Activated CD4-positive, alpha-beta memory T cell treated with anti-CD3 and anti-CD28 coated beads, Interleukin-2, amount 10 ng/mL, durations not matched to agents 7 days and 5 days (primary cell): ENCODE measurements around the gene CDH8. TPM values are rescaled to one million over a fixed set of nuclear protein-coding genes. Genes with fewer than 3 reads are reported as not detected.

Experiments
- CTCF ChIA-PET: fragments of 350-600 bp; sonication (Branson Sonifier 250); formaldehyde crosslinking; loops from one replicate; lab custom pipeline; 2021; ENCODE audit warnings: antibody characterized with exemption, inconsistent platforms; lab: Charles Lee
- POLR2A ChIA-PET: fragments of 350-600 bp; sonication (Branson Sonifier 250); formaldehyde crosslinking; loops from one replicate; lab custom pipeline; 2021; ENCODE audit warnings: antibody characterized with exemption; lab: Charles Lee
- DNase-seq: peaks from one replicate; pipeline ENCODE4 v3.0.0-alpha.2; 2020
- H3K27ac Mint-ChIP-seq: one replicate; pipeline ENCODE4 v1.8.0; 2021; ENCODE audit warnings: mild to moderate bottlenecking, mixed read lengths
- H3K27me3 Mint-ChIP-seq: one replicate; pipeline ENCODE4 v1.8.0; 2021; ENCODE audit warnings: mixed read lengths
- H3K36me3 Mint-ChIP-seq: one replicate; pipeline ENCODE4 v1.8.0; 2021; ENCODE audit warnings: low read depth, mixed read lengths
- H3K4me1 Mint-ChIP-seq: one replicate; pipeline ENCODE4 v1.8.0; 2021; ENCODE audit warnings: mixed read lengths
- H3K4me3 Mint-ChIP-seq: one replicate; pipeline ENCODE4 v1.8.0; 2021; ENCODE audit warnings: mild to moderate bottlenecking, mixed read lengths
- H3K9me3 Mint-ChIP-seq: one replicate; pipeline ENCODE4 v1.8.0; 2021; ENCODE audit warnings: mixed read lengths
- total RNA-seq, 2 experiments: library from RNA; stranded (reverse); gene quantifications; one replicate each; pipeline ENCODE4 v1.2.3, GENCODE V29; 2021

Gene CDH8
- total RNA-seq, 2 experiments from 2014 or later, result not detected

DNA sequence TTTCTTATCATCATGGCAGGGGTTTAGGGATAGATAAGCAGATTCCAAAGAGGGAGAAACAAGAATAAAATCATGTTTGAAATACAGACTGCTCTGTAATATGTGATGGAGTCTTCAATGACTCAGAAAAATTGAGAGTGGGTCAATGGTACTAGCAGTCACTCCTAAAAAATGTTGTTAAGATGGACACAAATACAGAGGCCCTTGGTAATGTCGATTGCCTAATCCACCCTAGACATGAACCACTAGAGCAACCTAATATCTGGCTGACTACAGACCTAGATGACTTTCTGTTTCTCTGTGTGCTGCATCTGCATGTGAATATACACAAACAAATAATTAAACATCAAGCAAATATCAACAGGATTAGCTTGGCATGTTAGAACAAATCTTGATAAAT is 135.8 kb downstream of the CDH8 start:
- Mint-ChIP-seq H3K27ac (no peak overlapping the region), H3K9me3 (peaks cover 18% of the 10 kb centered on the region), H3K4me3 (no peak overlapping the region), H3K4me1 (no peaks in the 10 kb centered on the region), H3K27me3 (no peaks in the 10 kb centered on the region), H3K36me3 (no peaks in the 10 kb centered on the region)
- no peak for DNase-seq
- POLR2A ChIA-PET, result no interaction called here
- CTCF ChIA-PET, result no interaction called here

GRCh38 chr16:61897657-61898056 is 138.6 kb downstream of the CDH8 start:
- Mint-ChIP-seq H3K9me3 (peaks cover 19% of the 10 kb centered on the region), H3K4me1 (no peaks in the 10 kb centered on the region), H3K27me3 (no peaks in the 10 kb centered on the region), H3K4me3 (no peak overlapping the region), H3K27ac (no peak overlapping the region), H3K36me3 (no peaks in the 10 kb centered on the region)
- ChIA-PET CTCF (no interaction called here), POLR2A (no interaction called here)
- DNase-seq, result no peak

GRCh38 chr16:61892531-61892930 is 143.7 kb downstream of the CDH8 start:
- Mint-ChIP-seq H3K4me3 (no peak overlapping the region), H3K27ac (no peak overlapping the region), H3K36me3 (no peaks in the 10 kb centered on the region), H3K4me1 (no peaks in the 10 kb centered on the region), H3K9me3 (peaks cover 15% of the 10 kb centered on the region), H3K27me3 (no peaks in the 10 kb centered on the region)
- POLR2A ChIA-PET, result no interaction called here
- CTCF ChIA-PET, result no interaction called here
- DNase-seq, result no peak

- DNase-seq, result no peak
- Mint-ChIP-seq H3K9me3 (peaks cover 17% of the 10 kb centered on the region), H3K4me3 (no peak overlapping the region), H3K27me3 (no peaks in the 10 kb centered on the region), H3K4me1 (no peaks in the 10 kb centered on the region), H3K27ac (no peak overlapping the region), H3K36me3 (no peaks in the 10 kb centered on the region)
- CTCF ChIA-PET, result no interaction called here
- POLR2A ChIA-PET, result no interaction called here
Observed at GRCh38 chr16:61891460-61891859, 144.8 kb downstream of the CDH8 start.

DNA sequence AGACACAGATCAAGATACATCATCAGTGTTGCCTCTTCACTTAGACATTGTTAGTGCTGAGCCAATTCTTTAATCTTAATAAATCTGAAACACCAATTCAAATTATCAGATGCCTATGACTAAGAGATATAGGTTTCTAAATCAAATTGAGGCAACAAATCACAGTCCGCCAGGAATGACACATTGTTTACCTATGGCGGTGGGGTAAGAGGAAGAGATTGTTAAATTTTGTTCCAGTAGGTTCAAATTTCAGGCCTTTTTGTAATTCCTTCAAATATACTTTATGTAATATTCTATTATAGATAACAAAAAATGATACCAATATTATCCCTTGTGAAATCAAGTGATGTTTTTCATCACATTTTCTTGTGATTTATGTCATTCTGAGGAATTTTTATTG is 145.9 kb downstream of the CDH8 start:
- Mint-ChIP-seq H3K4me3 (no peak overlapping the region), H3K27ac (no peak overlapping the region), H3K27me3 (no peaks in the 10 kb centered on the region), H3K9me3 (peaks cover 17% of the 10 kb centered on the region), H3K36me3 (no peaks in the 10 kb centered on the region), H3K4me1 (no peaks in the 10 kb centered on the region)
- POLR2A ChIA-PET, result no interaction called here
- CTCF ChIA-PET, result no interaction called here
- no peak for DNase-seq

DNA sequence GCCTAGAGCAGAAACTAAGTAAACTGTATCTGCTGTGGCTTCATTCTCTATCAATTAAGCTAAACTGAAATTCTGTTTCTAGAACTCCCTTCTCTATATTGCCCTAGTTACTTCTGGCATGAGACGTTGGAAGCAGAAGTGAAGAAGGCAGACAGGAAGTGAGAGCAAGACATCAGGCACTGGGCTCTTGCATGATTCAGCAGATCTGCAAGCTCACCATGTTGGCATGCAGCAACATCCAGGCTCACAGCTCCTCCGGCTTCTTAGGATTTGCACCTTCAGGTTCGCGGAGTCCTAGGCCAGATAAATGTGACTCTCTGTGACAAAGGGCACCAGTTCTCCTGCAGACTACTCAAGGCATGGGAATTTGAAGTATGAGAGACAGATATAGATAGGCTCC is 148.3 kb downstream of the CDH8 start:
- DNase-seq, result no peak
- H3K27me3 Mint-ChIP-seq, result no peaks in the 10 kb centered on the region
- ChIA-PET CTCF (no interaction called here), POLR2A (no interaction called here)
- no peaks in the 10 kb centered on the region for H3K36me3 Mint-ChIP-seq
- H3K4me3 Mint-ChIP-seq, result no peak overlapping the region
- no peaks in the 10 kb centered on the region for H3K4me1 Mint-ChIP-seq
- H3K9me3 Mint-ChIP-seq, result peaks cover 13% of the 10 kb centered on the region
- H3K27ac Mint-ChIP-seq, result no peak overlapping the region

DNA sequence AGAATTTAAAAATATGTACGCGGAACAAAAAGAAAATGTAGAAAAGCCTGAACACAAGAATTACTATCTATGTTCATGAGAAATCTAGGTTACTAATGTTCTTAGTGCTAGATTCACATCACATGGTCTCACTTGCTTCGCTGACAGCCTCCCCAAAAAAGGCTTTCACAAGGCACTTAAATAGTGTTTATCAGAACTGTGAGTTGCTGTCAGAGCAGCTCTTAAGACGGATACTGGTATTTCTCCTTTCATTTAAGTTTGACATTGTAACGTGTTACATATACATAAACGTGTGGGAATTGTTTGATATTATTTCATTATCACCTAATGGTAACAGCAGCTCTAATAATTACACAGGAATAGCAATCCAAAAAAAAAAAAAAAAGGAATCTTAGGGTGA is 150.9 kb downstream of the CDH8 start:
- H3K4me1 Mint-ChIP-seq, result no peaks in the 10 kb centered on the region
- no peak overlapping the region for H3K27ac Mint-ChIP-seq
- peaks cover 11% of the 10 kb centered on the region for H3K9me3 Mint-ChIP-seq
- DNase-seq, result no peak
- no peaks in the 10 kb centered on the region for H3K27me3 Mint-ChIP-seq
- ChIA-PET CTCF (no interaction called here), POLR2A (no interaction called here)
- no peak overlapping the region for H3K4me3 Mint-ChIP-seq
- H3K36me3 Mint-ChIP-seq, result no peaks in the 10 kb centered on the region

GRCh38 chr16:61879306-61879705 is 156.9 kb downstream of the CDH8 start:
- no peaks in the 10 kb centered on the region for H3K27me3 Mint-ChIP-seq
- no peak overlapping the region for H3K27ac Mint-ChIP-seq
- peaks cover 11% of the 10 kb centered on the region for H3K9me3 Mint-ChIP-seq
- no peaks in the 10 kb centered on the region for H3K4me1 Mint-ChIP-seq
- no peak for DNase-seq
- ChIA-PET POLR2A (no interaction called here), CTCF (no interaction called here)
- H3K36me3 Mint-ChIP-seq, result no peaks in the 10 kb centered on the region
- no peak overlapping the region for H3K4me3 Mint-ChIP-seq

DNA sequence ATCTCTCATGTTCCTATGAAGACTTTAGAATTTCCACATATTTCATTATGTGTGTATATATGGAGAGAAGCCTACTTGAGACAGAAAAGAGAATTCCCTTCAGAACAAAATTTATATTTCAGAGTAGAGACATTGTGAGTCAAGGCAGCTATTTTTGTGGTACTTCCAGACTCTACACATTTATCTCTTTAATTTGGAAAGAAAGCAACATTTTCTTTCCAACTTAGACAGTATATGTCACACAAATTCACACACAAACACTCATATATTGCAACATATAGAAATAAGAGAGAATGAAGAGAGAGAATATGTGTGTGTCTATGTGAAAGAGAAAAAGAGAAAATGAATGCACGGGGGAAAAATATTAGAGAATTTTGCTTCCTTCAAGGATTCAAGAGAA is 158.8 kb downstream of the CDH8 start:
- no peak for DNase-seq
- Mint-ChIP-seq H3K27me3 (no peaks in the 10 kb centered on the region), H3K36me3 (no peaks in the 10 kb centered on the region), H3K27ac (no peak overlapping the region), H3K4me3 (no peak overlapping the region), H3K9me3 (peaks cover 11% of the 10 kb centered on the region), H3K4me1 (no peaks in the 10 kb centered on the region)
- ChIA-PET CTCF (no interaction called here), POLR2A (no interaction called here)

GRCh38 chr16:61872778-61873119 is 163.5 kb downstream of the CDH8 start:
- H3K4me1 Mint-ChIP-seq, result no peaks in the 10 kb centered on the region
- no peak for DNase-seq
- no peaks in the 10 kb centered on the region for H3K36me3 Mint-ChIP-seq
- H3K27ac Mint-ChIP-seq, result no peak overlapping the region
- no peak overlapping the region for H3K4me3 Mint-ChIP-seq
- POLR2A ChIA-PET, result no interaction called here
- H3K27me3 Mint-ChIP-seq, result no peaks in the 10 kb centered on the region
- CTCF ChIA-PET, result no interaction called here
- peaks cover 14% of the 10 kb centered on the region for H3K9me3 Mint-ChIP-seq

GRCh38 chr16:61871837-61872777 is 164.1 kb downstream of the CDH8 start:
- Mint-ChIP-seq H3K27ac (no peak overlapping the region), H3K9me3 (peaks cover 14% of the 10 kb centered on the region)
- CTCF ChIA-PET, result no interaction called here

GRCh38 chr16:61862221-61863155 is 173.8 kb downstream of the CDH8 start:
- no peaks in the 10 kb centered on the region for H3K4me1 Mint-ChIP-seq

More at GRCh38 chr16:61871837-61872777, 164.1 kb downstream of the CDH8 start:
- POLR2A ChIA-PET, result no interaction called here
- Mint-ChIP-seq H3K36me3 (no peaks in the 10 kb centered on the region), H3K4me3 (no peak overlapping the region), H3K4me1 (no peaks in the 10 kb centered on the region), H3K27me3 (no peaks in the 10 kb centered on the region)
- no peak for DNase-seq

DNA sequence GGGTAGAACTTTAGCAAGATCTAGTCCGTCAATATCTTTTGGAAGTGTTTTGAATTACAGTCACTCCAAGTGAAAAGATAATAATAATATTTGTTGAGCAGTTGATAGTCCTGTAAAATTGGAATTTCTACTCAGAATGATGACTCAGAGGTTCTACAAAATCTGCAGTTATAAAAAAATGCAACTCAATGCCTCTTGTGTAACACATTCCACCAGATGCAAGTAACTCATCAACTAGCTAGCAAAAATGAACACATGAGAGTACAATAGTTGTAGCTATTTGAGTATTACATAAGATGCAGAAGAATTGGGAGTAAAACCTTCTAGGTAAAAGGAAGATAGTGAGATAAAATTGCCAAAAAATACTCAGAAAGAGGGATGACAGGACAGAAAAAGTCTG is 177.2 kb downstream of the CDH8 start:
- POLR2A ChIA-PET, result no interaction called here
- DNase-seq, result no peak
- Mint-ChIP-seq H3K36me3 (no peaks in the 10 kb centered on the region), H3K27ac (no peak overlapping the region), H3K4me1 (no peaks in the 10 kb centered on the region), H3K9me3 (peaks cover 21% of the 10 kb centered on the region), H3K27me3 (no peaks in the 10 kb centered on the region), H3K4me3 (no peak overlapping the region)
- CTCF ChIA-PET, result no interaction called here

More at GRCh38 chr16:61862221-61863155, 173.8 kb downstream of the CDH8 start:
- ChIA-PET CTCF (no interaction called here), POLR2A (no interaction called here)
- Mint-ChIP-seq H3K9me3 (peaks cover 18% of the 10 kb centered on the region), H3K27ac (no peak overlapping the region), H3K36me3 (no peaks in the 10 kb centered on the region), H3K4me3 (no peak overlapping the region), H3K27me3 (no peaks in the 10 kb centered on the region)
- DNase-seq, result no peak
